HG03432 (cell line): ENCODE data around the gene PCCA.
"Not testable (repeated sequence)": the region's sequence is repeated elsewhere in the genome, so short reads cannot be mapped to it uniquely, and the experiment has no call there.

Source experiments
- ATAC-seq: cut with Tn5 transposase; IDR thresholded peaks from one replicate; pipeline ENCODE4 v1.9.1; 2021; ENCODE audit warnings: mild to moderate bottlenecking, moderate library complexity; ENCODE audit not compliant: unreplicated experiment

The PCCA gene

GRCh38 chr13:100349594-100349993, 260.7 kb downstream of the PCCA start:
- no peak for ATAC-seq

DNA sequence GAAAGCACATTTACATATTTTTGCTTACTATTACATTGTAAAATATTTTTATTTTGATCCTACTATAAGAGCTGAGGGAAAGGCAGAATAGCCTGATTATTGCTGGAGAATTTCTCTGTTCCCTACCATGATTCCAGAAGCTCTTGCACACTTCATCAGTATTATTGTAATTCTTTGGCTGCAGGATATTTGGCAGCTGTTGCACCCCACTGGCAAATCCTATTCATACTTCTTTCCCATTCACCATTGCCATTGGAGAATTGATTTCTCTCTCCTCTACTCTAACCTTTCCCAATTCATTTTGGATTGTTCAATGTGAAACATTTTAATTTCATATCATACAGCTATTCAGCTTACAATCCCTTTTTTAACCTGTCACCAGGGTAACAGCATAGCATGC, 261.7 kb downstream of the PCCA start:
- ATAC-seq = no peak

DNA sequence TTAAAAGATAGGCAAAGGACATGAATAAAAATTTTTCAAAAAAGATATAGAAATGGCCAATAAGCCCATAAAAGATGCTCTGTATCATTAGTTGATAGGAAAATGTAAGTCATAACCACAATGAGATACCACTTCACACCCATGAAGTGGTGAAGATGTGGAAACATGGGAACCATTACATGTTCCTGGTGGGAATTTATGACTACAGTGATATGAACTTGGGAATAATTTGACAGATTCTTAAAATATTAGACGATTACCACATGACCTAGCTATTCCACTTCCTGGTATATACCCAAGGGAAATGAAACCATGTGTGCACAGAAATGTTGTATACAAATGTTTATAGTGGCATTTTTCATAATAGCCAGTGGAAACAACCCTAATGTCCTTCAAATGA, 267.5 kb downstream of the PCCA start:
- no peak for ATAC-seq

DNA sequence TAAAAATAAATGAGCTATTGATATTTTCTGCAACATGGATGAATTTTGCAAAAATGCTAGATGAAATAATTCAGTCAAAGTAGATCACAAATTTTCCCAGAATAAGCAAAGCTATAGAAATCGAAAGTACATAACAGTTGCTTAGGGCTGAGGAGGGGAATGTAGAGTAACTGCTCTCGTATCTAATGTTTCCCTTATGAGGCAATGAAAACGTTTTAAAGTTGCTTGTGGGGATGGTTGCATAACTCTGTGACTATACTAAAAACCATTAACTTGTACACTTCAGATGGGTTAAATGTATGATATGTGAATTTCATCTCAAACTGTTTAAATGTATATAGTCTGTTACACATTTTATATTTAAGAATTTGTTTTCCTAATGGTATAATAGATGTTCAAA, 268.0 kb downstream of the PCCA start:
- ATAC-seq = no peak

DNA sequence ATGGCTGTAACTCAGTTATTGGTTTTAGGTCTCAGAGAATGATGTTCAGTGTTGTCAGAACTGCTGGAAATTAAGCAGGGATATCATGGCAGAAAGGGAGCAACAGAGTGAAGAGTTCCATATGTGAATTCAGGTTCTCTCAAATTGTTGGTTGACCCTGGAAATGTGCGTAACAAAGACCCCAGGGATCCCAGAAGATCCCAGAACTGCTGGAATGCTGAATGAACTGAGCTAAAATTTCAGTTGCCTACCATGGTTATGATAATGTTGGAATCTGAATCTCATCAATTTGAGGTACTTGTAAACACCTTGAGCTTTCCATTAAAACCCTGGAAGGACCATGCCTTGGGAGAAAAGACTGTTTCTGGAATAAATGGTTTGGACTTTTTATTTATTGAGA, 268.9 kb downstream of the PCCA start:
- ATAC-seq = no peak

- no peak for ATAC-seq
Measured at GRCh38 chr13:100361504-100361903, 272.6 kb downstream of the PCCA start.

DNA sequence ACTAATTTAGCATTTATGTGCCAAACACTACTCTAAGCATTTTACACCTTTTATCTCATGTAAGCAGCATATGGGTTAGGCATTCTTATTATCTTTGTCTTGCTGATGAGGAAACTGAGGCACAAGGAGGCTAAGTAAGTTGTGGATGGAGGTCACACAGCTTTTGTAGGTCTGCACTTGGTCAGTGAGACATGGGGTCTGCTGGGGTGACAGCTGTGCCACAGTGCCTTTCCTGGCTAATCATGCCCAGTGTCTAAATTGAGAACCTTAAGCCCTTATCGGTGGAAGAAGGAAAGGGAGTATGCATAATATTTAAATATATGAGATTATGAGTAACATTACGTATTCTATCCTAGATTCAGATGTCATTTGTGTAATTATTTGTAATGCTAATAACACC, 273.5 kb downstream of the PCCA start:
- no peak for ATAC-seq

DNA sequence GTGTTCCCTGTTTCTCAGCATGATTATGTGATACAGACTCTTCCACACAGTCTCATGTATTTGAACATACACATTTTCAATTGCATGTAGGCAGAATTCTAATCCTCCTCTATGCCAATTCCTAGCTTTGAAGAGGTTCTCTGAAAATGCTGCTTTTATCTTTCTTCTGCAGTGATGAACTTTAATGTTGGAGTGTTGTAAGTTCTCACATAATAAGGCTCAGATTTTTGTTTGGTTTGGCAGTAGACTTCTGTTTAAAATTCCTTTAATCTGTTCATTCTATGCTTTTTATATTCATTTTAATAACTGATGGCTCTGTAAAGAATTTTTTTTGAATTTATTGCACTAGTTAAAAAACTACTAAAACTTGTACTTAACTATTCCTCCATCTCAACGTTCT, 273.9 kb downstream of the PCCA start:
- ATAC-seq = no peak

- ATAC-seq = no peak
Measured at GRCh38 chr13:100363285-100363711, 274.4 kb downstream of the PCCA start.

GRCh38 chr13:100363874-100364273, 275.0 kb downstream of the PCCA start:
- no peak for ATAC-seq

GRCh38 chr13:100364591-100364990, 275.7 kb downstream of the PCCA start:
- no peak for ATAC-seq

DNA sequence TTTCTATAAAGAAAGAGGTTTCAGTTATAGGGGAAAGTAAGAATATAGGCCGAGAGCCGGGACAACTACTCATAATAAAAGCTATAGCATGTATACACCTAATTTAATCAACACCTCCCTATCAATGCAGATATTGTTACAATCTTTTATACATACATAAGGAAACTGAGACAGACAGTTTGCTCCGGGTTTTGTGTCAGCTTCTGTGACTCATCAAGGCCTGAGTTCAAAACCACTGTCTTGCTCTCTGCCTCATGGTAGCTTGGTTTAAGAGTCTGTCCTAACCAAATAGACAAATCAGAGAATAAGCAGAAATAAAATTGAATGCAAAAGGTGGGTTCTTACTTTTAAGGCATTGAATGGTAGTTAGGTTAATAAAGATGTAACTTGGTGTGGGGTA, 276.8 kb downstream of the PCCA start:
- no peak for ATAC-seq

DNA sequence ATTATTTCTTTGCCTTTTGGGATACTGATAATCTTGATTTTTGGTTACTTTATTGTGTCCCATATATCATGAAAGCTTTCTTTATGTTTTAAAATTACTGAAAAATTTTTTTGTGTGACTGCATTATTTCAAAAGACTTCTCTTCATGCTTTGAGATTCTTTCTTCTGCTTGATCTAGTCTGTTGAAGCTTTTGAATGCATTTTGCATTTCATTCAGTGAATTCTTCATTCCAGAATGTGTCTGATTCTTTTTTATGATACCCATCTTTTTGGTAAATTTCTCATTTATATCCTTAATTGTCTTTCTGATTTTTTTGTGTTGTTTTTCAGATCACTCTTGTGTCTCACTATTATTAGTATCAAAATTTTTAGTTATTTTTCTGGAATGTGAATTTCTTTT, 289.6 kb downstream of the PCCA start:
- no peak for ATAC-seq

DNA sequence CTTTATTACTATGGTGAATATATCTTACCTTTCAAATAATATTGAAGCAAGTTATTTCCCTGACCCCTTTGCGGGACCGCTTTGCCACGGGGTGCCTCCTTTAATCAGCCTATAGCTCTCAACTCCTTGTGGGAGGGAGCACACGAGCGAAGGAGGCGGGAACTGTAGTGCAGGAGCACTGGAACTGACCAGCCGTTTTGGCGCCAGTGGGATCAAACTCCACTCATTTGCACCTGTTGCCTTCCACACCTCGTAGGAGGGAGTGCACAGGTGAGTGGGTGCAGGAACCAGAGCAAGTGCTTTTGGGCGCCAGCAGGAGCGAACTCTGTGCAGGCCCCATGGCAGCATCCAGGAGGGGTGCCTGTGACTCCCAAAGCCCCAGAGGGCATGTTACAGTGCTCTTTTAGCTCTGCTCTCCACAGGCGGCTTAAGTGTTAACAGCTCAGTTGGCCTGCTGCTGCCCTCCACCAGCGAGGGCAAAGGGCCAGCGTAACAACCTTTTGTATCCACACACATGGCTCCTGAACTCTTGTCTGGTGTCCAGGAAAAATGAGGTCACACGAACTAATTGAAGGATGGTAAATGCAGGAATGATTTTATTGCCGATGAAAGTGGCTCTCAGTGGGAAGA, 292.8 kb downstream of the PCCA start:
- ATAC-seq = no peak

DNA sequence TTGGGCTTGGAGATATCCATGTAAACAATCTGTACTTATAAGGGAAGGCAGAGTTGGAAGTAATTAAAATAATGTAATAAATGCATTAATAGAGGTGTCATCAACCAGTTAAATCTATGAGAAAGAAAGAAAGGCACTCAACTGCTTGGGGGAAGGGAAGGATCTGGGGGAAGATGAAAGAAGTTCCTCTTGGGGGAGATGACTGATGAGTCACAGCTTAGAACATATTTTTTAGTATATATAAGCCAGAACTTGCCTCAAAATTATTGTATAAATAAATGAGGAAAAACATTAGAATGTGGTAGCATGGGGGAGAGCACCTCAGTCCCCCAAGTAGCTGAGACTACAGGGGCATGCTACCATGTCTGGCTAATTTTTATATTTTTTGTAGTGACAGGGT, 293.9 kb downstream of the PCCA start:
- ATAC-seq = no peak

DNA sequence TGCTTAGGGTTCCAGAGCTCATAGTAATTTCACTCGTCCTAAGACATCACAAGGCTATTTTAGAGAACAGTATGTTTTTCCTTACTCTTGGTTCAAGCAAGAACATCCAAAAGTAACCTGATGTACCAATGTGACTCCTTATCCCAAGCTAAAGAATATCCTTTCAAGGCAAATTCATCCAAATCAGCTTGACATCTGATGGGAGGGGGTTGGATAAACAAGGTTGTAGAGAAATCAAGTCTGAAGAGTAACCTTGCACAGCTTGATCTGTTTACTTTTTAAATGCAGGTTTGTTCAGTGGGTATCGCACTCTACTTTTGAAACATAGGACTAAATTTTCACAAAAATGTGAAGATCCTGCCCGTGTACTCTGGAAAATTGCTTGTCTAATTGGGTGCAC, 298.5 kb downstream of the PCCA start:
- ATAC-seq = no peak

DNA sequence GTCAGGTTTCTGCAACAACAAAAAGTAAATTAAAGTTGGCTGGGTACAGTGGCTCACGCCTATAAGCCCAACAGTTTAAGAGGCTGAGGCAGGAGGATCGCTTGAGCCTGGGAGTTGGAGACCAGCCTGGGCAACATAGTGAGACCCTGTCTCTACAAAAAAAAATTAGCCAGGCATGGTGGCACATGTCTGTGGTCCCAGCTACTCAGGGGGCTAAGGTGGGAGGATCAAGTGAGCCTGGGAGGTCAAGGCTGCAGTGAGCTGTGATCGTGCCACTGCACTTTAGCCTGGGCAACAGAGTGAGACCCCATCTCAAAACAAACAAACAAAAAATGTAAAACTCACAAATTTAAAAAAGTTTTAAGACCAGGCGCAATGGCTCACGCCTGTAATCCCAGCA, 299.3 kb downstream of the PCCA start:
- ATAC-seq = not testable (repeated sequence)

GRCh38 chr13:100388923-100389322, 300.0 kb downstream of the PCCA start:
- ATAC-seq = no peak

GRCh38 chr13:100389617-100390016, 300.7 kb downstream of the PCCA start:
- ATAC-seq = no peak

GRCh38 chr13:100392709-100393630, 304.1 kb downstream of the PCCA start:
- peak; percentile 67 for ATAC-seq

- ATAC-seq = peak; percentile 93
Measured at GRCh38 chr13:100394005-100394695, 305.3 kb downstream of the PCCA start.
